DOHH2 (cell line): ENCODE data around the gene SESN1.

ENCODE experiments used
- EZH2phosphoT487 ChIP-seq: fragments of 200-600 bp; sonication (generic); IDR thresholded peaks from 2 replicates; pipeline ENCODE4 v1.6.1; 2017; ENCODE audit warnings: borderline replicate concordance, mild to moderate bottlenecking, antibody characterized with exemption, low read length, moderate library complexity, mixed read lengths
- TF ChIP-seq, protein P1 (sequence below): fragments of 200-600 bp; sonication (generic); IDR thresholded peaks from one replicate; pipeline ENCODE4 v1.5.1; 2014; ENCODE audit warnings: antibody characterized with exemption, mild to moderate bottlenecking, low read depth, low read length; ENCODE audit not compliant: poor library complexity, severe bottlenecking

DNA sequence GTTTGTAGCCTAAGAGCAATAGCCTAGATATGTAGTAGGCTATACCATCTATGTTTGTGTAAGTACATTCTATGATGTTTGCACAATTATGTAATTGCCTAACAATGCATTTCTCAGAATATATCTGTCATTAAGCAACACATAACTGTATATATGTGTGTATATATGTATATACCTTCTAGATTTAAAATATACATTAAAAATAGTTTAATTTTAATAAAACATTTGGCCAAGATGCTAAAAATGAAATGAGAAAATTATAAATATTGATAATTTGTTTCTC, 20.6 kb downstream of the SESN1 start:
- TF ChIP-seq, protein P1, sequence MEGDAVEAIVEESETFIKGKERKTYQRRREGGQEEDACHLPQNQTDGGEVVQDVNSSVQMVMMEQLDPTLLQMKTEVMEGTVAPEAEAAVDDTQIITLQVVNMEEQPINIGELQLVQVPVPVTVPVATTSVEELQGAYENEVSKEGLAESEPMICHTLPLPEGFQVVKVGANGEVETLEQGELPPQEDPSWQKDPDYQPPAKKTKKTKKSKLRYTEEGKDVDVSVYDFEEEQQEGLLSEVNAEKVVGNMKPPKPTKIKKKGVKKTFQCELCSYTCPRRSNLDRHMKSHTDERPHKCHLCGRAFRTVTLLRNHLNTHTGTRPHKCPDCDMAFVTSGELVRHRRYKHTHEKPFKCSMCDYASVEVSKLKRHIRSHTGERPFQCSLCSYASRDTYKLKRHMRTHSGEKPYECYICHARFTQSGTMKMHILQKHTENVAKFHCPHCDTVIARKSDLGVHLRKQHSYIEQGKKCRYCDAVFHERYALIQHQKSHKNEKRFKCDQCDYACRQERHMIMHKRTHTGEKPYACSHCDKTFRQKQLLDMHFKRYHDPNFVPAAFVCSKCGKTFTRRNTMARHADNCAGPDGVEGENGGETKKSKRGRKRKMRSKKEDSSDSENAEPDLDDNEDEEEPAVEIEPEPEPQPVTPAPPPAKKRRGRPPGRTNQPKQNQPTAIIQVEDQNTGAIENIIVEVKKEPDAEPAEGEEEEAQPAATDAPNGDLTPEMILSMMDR, result no peak
- TF ChIP-seq EZH2phosphoT487, result no peak
